ENCODE data around the gene ANKRD29. TPM values are rescaled to one million over a fixed set of nuclear protein-coding genes. Genes with fewer than 3 reads are reported as not detected.

Gene ANKRD29
- polyA plus RNA-seq, 1 experiment, result 0.15 TPM

DNA sequence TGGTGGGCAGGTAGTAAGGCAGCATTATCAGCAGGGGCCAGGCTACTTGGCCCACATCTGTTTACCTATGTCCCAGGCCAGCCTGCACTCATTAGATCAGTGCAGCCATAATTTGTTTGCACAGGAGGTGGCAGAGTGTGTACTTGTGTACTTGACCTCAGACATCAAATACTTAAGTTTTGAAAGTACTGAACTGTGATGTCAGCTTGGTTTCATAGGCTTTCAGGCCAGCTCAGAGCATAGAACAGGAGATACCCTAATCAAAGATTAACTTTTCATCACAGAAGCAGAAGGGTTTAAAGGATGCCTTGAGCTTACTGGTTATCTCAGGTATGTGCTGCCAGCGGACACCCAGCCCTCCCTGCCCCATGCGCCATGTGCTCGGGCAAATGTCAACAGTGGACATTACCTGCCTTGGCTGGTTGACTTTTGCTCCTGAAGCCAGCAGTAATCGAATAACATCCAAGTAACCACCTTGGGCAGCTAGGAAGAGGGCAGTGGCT lies 33.2 kb downstream of the ANKRD29 start:
- H3K27ac ChIP-seq (ENCODE audit: low read depth, low read length), result no peak overlapping the region
- POLR2A ChIA-PET, result no interaction called here
- H3K9me3 ChIP-seq (ENCODE audit: control insufficient read depth, insufficient read depth, low read length), result no peaks in the 10 kb centered on the region
- no peak for DNase-seq (ENCODE audit: low read depth, low spot score)
- no peak overlapping the region for H3K4me3 ChIP-seq (ENCODE audit: low read depth, low read length)
- CTCF ChIA-PET, result interaction anchor here (1.0 to 9.8 kb wide), 3 partner anchors 9 to 183 kb away, joined by 3 to 162 read pairs (median 3); no protein-coding TSS in a partner anchor
- no peaks in the 10 kb centered on the region for H3K27me3 ChIP-seq (ENCODE audit: control insufficient read depth, insufficient read depth, low read length)
- TF ChIP-seq, protein P1, sequence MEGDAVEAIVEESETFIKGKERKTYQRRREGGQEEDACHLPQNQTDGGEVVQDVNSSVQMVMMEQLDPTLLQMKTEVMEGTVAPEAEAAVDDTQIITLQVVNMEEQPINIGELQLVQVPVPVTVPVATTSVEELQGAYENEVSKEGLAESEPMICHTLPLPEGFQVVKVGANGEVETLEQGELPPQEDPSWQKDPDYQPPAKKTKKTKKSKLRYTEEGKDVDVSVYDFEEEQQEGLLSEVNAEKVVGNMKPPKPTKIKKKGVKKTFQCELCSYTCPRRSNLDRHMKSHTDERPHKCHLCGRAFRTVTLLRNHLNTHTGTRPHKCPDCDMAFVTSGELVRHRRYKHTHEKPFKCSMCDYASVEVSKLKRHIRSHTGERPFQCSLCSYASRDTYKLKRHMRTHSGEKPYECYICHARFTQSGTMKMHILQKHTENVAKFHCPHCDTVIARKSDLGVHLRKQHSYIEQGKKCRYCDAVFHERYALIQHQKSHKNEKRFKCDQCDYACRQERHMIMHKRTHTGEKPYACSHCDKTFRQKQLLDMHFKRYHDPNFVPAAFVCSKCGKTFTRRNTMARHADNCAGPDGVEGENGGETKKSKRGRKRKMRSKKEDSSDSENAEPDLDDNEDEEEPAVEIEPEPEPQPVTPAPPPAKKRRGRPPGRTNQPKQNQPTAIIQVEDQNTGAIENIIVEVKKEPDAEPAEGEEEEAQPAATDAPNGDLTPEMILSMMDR (IDR thresholded peaks at IDR 0.05; ENCODE audit: low read depth, low read length), result no peak

DNA sequence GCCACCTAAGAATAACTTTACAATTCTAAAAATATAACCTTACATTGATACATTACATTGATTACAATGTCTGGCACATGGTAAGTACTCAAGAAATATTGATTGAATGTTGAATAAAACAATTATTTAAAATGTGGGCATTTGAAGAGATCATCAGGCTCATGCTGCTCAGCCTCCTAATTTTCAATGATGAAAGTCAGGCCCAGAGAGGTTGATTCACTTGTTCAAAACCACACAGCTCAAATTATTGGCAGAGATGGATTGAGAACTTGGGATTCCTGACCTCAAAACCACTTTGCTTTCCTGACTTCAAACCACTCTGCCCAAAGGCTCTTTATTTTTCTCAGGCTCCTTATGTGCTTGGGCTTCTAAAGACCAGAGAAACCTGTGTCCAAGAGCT lies 34.7 kb downstream of the ANKRD29 start:
- CTCF ChIA-PET, result interaction anchor here (0.9 to 9.8 kb wide), 2 partner anchors 15 to 74 kb away, joined by 3 to 162 read pairs; no protein-coding TSS in a partner anchor
- POLR2A ChIA-PET, result no interaction called here
- no peak for DNase-seq (ENCODE audit: low read depth, low spot score)
- TF ChIP-seq, protein P1 (IDR thresholded peaks at IDR 0.05; ENCODE audit: low read depth, low read length), result no peak
- no peaks in the 10 kb centered on the region for H3K9me3 ChIP-seq (ENCODE audit: control insufficient read depth, insufficient read depth, low read length)
- no peaks in the 10 kb centered on the region for H3K27me3 ChIP-seq (ENCODE audit: control insufficient read depth, insufficient read depth, low read length)
- no peak overlapping the region for H3K4me3 ChIP-seq (ENCODE audit: low read depth, low read length)
- H3K27ac ChIP-seq (ENCODE audit: low read depth, low read length), result no peak overlapping the region

DNA sequence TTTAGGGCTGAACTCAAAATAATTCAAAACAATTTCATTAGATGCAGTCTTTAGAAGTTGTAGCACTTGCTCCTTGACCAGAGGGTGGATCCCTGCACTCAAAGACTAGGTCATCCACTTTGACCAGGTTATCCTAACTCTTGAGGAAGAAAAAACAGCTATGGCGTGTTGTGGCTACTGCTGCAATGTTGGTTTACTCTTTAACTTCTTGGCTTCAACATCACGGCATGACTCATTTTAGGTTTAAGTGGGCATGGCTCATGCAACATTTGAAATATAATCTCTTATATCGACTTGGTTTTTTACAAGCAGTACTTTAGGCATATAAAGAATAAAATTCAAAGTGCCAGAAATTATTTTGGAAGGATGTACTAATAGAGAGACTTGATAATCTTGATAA lies 35.4 kb downstream of the ANKRD29 start:
- Histone ChIP-seq H3K27me3 (ENCODE audit: control insufficient read depth, insufficient read depth, low read length) (no peaks in the 10 kb centered on the region), H3K4me3 (ENCODE audit: low read depth, low read length) (no peak overlapping the region), H3K9me3 (ENCODE audit: control insufficient read depth, insufficient read depth, low read length) (no peaks in the 10 kb centered on the region), H3K27ac (ENCODE audit: low read depth, low read length) (no peak overlapping the region)
- POLR2A ChIA-PET, result interaction anchor here (1.3 kb wide), 1 partner anchor 68 kb away, joined by 4 read pairs; no protein-coding TSS in a partner anchor
- no peak for DNase-seq (ENCODE audit: low read depth, low spot score)
- CTCF ChIA-PET, result interaction anchor here (0.9 to 9.8 kb wide), 2 partner anchors 14 to 75 kb away, joined by 3 to 162 read pairs; no protein-coding TSS in a partner anchor
- TF ChIP-seq, protein P1 (IDR thresholded peaks at IDR 0.05; ENCODE audit: low read depth, low read length), result no peak

DNA sequence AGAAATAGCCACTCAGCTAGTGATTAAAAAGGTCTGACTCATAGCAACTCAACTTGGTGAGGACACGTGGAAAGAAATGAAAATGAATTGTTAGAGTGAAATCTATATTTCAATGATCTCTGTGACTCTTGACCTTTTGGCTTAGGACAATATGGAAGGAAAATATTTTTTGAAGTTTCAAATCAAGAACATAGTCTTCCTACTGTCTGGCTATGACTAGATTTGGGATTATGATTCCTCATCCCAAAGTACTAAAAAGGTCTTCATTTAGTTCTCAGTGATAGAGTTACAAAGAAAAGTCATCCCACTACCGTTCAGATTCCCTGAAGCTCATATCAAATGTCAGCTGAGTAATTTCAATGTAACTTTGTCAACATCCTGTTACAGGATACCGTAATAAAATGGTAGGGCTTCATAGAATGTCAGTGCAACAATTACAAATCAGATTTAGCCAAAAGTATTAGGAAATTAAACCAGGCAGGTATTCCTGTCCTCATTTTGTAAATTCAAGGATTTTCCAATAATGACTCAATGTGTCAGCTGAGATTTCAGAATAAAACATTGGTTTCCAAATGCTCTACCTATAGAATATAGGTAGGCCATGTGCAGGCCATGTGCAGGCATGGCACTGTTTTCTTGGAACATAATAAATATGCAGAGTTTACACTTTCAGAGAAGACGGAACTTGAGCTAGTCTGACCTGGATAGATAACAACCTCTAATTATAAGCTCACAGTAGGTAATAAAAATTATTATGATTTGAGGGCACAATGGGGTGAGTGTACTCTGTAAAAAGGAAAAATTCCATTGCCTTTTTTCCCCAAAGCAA lies 36.0 kb downstream of the ANKRD29 start:
- DNase-seq (ENCODE audit: low read depth, low spot score), result no peak
- Histone ChIP-seq H3K4me3 (ENCODE audit: low read depth, low read length) (no peak overlapping the region), H3K27me3 (ENCODE audit: control insufficient read depth, insufficient read depth, low read length) (no peaks in the 10 kb centered on the region), H3K27ac (ENCODE audit: low read depth, low read length) (no peak overlapping the region), H3K9me3 (ENCODE audit: control insufficient read depth, insufficient read depth, low read length) (no peaks in the 10 kb centered on the region)
- ChIA-PET POLR2A (interaction anchor here (1.2 to 1.3 kb wide), 2 partner anchors 25 to 69 kb away, joined by 3 to 4 read pairs; no protein-coding TSS in a partner anchor), CTCF (interaction anchor here (0.9 to 9.8 kb wide), 2 partner anchors 76 to 128 kb away, joined by 3 to 162 read pairs; no protein-coding TSS in a partner anchor)
- TF ChIP-seq, protein P1 (IDR thresholded peaks at IDR 0.05; ENCODE audit: low read depth, low read length), result no peak

DNA sequence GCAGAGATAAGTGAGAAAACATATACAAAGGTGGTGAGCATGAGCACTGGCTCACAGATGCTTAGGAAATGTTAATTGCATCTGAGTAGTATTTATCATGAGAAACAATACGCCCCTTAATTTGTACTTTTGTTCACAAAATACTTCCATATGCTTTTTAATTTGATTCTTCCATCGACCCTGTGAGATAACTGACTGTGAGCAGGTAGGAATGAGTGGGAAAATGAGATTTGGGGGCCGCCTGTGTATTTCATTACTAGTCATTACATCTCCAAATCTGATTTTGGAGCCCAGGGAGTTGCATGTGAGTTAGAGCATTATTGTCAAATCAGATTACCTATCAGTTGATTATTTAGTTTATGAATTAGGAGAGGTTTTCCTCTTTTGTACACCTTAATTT lies 39.7 kb downstream of the ANKRD29 start:
- TF ChIP-seq, protein P1 (IDR thresholded peaks at IDR 0.05; ENCODE audit: low read depth, low read length), result no peak
- DNase-seq (ENCODE audit: low read depth, low spot score), result no peak
- Histone ChIP-seq H3K4me3 (ENCODE audit: low read depth, low read length) (no peak overlapping the region), H3K27me3 (ENCODE audit: control insufficient read depth, insufficient read depth, low read length) (peaks cover 28% of the 10 kb centered on the region), H3K27ac (ENCODE audit: low read depth, low read length) (no peak overlapping the region), H3K9me3 (ENCODE audit: control insufficient read depth, insufficient read depth, low read length) (no peaks in the 10 kb centered on the region)
- ChIA-PET CTCF (interaction anchor here (1.1 to 9.8 kb wide), 7 partner anchors 10 to 188 kb away, joined by 3 to 162 read pairs (median 6); no protein-coding TSS in a partner anchor), POLR2A (no interaction called here)

Data from AG04450 (cell line).